SHP77 (cell line): Measurements from ENCODE around the gene SPAG7.

ENCODE experiments used
- DNase-seq, 2 experiments: peaks; one replicate each; lab custom pipeline; 2025; lab: John Stamatoyannopoulos, UW

The SPAG7 gene

DNA sequence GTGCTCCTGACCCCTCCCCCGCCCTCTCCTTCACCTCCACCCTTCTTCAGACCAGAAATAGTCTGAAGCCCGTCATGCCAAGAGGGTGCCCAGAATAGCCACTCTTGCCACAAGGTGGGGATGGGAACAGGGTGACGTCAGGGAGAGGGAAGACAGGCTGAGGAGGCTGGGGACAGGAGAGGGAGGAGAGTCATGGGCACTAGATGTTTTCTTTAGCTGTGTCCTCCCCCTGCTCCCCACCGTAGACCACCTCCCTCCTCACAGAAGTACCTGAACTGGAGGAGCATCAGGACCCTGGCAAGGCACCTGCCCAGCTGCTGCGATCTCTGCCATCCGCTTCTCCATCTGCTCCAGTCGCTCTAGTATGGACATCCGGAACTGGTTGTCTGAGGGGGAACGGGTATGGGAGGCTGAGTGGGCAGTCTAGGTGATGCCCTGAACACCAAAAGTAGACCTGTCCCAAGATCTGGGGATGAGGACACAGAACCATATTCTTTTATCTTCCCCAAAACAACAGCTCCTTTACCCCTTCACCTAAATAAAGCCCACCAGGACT is 6.6 kb upstream of the SPAG7 start:
- DNase-seq: no peak

GRCh38 chr17:4973256-4974114 is 5.9 kb upstream of the SPAG7 start:
- DNase-seq: no peak

DNA sequence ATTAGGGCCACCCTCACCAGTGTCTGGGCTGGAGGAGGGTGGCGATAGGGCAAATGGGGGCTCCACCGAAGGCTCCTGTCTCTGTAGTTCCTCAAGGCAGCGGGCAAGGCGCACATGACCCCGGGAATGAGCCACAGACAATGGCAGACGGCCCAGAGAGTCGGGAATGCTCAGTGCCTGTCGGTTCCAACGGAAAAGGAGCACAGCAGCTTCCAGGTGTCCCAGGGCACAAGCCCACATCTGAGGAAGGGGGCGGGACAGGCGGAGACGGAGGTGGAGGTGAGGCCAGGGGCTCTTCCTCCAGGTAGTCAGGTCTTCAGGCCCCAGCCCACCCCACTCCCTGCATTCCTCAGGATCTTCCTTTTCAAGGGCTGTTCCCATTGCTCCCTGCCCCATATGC is 5.1 kb upstream of the SPAG7 start:
- DNase-seq: no peak

- DNase-seq: no peak
Measured at GRCh38 chr17:4972322-4972721, 4.7 kb upstream of the SPAG7 start.

DNA sequence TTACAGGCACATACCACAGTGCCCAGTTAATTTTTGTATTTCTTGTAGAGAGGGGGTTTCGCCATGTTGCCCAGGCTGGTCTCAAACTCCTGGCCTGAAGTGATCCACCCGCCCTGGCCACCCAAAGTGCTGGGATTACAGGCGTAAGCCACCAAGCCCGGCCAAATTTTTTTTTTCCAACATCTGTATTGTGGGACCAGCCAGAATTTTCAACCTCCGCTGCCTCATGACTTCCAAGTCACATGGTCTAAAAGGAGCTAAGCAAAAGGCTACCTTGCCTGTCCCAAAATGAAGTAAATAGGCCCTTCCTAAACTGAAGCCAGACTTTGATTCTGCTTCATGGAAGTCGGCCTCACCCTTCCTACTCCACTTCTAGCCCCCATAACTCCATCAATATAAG is 4.2 kb upstream of the SPAG7 start:
- no peak for DNase-seq

DNA sequence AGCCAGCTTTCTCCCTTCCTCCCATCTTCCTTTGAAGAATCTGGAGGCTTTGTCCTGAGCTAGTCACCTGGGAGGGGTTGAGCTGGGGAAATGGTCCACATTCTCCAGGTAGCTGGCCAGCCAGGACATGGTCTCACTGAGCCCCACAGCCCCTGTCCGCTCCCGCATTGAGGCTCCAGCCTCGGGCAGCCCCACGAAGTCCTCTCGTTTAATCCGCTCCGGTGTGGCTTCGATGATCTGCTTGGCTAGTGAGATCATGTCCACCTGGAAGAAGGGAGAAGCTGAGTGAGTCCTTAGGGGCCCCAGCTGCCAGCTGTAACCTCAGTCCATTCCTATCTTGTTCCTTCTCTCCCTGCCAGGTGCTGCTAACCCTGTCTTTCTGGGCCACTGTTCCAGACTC is 2.7 kb upstream of the SPAG7 start:
- no peak for DNase-seq

DNA sequence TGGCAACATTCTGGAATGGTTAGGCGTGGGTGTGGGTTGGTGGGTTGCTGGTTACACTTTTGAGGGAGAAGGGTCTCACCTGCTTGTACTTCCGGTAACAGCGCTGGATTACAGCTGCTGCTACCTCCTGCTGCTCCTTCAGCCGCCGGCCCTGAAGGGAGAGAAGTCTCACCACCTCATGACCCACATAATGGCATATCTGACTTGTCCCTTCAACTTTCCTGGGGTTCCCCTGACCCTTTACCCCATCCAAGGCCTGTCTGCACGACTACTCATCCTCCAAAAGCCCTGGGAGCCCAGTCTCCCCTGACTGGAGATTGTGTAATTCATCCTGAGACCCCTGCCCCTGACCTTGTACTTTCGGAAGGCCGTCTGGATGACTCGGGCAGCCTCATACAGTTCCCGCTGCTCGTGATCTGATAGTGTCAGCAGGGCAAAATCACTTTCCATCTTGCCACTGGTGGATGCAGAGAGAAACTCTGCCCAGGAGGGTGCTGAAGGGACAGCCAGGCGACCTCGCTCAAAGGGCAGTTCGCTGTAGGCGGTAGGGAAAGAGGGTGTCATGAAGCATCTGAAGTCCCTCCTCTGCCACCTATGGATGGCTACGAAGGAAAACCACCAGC is 2.0 kb upstream of the SPAG7 start:
- DNase-seq: peak in 1 of 2 experiments; percentile 23

- peak in 1 of 2 experiments; percentile 35 for DNase-seq
Measured at GRCh38 chr17:4969047-4969550, 1.5 kb upstream of the SPAG7 start.

- peak in 1 of 2 experiments; percentile 35 for DNase-seq
Measured at GRCh38 chr17:4968486-4969046, 949 bp upstream of the SPAG7 start.

DNA sequence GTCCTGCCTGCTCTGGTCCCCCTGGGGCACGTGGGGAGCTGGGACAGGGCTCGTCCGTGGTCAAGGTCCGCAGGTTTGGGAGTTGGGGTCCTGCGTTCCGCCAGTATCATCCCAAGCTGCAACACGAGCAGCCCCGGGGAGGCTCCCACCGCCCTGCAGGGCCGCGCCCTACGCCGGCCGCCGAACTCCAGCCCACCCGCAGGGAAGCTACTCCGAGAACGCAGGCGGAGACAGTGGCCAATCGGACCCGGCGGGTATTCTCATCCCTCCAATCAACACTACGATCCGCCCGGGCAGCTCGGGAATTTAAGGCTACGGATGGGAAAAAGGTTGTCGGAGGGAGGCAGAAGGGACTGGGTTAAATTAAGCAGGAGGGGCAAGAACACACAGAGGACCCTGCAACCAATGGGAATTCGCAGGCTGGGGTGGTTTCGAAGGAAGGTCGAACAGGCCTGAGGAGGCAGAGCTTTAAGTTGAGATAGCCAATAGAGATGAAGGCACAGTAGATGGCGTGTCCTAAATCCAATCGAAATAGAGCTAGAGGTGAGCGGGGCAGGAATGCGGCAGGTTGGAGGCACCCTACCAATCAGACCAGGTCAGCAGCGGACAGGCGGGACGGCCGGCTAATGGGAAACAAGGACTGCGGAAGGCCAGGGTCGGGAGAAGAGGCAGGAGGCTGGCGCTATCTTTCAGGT is 626 bp downstream of the SPAG7 start:
- DNase-seq: peak; percentile 100

DNA sequence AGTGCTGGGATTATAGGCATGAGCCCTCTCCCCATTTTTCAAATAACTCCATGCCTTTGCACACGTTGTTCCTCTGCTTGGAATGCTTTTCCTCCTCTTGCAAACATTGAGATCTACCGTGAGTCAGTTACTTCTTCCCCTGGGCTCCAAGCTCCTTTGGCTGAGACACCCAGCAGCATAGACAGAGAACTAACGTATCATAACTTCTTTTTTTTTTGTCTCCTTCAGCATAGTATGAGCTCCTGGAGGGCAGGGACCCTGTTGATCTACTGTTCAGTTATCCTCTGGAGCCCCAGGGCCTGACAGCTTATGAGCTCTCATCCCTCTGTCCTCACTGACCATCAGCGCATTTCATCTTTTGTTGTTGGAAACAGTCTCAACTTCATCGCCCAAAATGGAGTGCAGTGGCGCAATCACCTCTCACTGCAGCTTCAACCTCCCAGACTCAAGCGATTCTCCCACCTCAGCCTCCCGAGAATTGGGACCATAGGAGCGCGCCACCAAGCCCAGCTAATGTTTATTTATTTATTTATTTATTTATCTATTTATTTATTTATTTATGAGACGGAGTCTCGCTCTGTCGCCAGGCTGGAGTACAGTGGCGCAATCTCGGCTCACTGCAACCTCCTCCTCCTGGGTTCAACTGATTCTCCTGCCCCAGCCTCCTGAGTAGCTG is 2.2 kb downstream of the SPAG7 start:
- no peak for DNase-seq

DNA sequence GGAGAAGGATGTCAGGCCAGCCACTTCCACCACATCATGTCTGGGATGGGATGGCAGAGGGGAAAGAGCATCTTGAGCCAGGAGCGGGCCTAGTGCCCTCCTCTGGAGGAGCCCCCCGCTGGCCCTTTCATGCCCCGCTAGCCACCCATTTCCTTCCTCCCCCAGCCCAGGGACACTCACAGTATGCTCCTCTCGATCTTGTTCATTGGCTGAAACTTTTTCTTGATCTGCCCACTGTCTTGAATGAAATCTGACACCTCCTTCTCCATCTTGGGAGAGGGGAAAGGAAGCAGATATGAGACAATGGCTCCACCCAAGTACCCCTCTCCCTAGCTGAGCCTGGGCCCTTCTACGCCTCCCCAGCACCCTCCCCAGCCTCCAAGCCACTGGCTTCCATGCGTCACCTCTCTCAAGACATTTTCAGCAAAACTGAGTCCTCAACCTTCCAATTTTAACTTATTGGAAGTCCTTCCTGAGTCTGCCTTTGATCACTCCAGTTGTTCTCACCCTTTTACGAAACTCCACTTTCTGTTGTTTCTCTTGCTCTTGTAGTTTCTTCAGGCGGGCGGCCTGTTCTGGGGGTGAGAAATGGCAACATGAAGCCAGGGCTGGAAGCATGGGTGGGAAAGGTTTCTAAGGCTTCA is 7.2 kb downstream of the SPAG7 start:
- no peak for DNase-seq

DNA sequence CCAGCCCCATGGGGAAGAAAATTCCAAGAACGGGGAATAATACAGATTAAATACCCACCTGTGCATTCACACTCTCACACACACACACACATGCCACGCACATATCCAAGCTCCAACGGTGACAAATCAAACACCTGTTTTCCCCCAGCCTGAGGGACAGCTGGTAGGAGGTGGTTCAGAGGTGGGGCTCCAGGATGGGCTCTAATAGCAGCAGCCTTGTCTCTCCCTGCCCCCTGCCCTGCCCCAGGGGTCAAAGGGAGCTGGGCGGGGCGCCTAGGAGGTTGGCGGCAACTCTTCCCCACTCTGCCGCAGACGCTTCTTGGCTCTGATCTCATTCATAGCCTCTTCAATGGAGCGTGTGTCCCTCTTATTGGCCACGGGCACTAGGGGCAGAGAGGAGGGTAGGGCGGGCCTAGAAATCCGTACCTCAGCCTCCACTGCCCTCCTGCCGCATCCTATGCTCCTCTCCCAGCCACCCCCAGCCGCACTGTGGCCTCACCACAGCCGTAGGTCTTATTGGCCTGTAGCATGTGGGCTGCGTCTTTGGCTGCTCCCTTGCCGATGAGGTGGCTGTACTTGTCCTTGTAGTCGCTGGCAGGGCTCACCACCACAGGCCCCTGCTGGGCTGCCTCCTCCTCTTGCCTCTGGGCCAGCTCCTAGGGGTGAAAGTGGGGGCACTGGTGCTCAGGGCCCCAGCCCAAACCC is 8.2 kb downstream of the SPAG7 start:
- no peak for DNase-seq

DNA sequence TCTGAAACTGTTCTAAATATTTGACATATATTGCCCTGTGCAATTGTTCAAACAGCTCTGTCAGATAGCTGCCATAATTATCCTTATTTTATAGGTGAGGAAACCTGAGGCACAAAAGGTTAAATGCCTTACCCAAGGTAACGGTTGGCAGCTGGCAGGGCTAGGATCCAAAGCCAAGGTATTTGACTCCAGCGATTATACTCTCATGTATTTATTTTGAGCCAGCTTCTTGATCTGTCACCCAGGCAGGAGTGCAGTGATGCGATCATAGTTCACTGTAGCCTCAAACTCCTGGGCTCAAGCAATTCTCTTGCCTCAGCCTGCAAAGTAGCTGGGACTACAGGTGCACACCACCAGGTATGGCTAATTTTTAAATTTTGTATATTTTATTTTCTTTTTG is 9.5 kb downstream of the SPAG7 start:
- no peak for DNase-seq

DNA sequence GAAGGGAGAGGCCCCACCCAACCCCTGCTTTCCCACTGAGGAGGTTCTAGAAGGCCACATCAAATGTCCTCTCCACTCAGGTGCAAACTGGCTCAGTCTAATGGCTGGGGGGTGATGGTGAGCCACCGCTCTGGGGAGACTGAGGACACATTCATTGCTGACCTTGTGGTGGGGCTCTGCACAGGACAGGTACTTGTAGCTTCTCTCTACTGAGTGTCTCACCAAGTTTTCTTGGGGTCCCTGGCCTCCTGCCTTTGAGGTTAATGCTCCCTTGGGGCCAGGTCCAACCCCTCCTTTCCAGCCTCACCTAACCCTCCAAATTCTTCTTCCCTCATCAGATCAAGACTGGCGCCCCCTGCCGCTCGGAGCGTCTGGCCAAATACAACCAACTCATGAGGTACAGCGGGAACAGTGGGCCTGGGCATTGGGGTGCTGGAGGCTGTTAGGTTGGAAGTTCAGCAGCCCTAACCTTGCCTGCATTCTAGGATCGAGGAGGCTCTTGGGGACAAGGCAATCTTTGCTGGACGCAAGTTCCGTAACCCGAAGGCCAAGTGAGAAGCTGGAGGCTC is 11.0 kb downstream of the SPAG7 start:
- DNase-seq: peak in 1 of 2 experiments; percentile 16

DNA sequence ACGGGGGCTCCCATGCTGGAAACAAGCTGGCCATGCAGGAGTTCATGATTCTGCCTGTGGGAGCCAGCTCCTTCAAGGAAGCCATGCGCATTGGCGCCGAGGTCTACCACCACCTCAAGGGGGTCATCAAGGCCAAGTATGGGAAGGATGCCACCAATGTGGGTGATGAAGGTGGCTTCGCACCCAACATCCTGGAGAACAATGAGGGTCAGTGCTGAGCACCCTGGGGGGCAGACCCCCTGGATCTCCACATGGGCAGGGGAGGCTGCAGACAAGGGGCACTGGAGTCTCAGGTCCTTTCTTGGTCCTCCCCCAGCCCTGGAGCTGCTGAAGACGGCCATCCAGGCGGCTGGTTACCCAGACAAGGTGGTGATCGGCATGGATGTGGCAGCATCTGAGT is 12.5 kb downstream of the SPAG7 start:
- no peak for DNase-seq

GRCh38 chr17:4953451-4953961 is 14.1 kb downstream of the SPAG7 start:
- DNase-seq: no peak

DNA sequence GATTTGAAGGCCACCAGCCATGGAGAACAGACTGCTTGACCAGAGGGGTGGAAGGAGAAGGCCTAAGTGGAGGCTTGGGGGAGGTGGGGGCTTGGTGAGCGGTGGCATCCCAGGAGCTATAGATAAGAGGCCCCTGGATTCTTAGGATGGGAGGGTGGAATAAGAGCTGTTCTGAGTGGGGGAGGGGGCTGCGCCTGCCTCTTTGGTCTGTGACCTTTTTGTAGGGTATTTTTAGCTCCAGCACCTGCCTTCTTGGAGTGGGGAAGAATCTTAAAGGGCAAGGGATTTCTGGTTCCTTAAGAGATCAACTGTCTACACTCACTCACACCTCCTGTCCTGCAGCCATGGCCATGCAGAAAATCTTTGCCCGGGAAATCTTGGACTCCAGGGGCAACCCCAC is 16.1 kb downstream of the SPAG7 start:
- peak in 1 of 2 experiments; percentile 15 for DNase-seq

GRCh38 chr17:4950746-4951204 is 16.8 kb downstream of the SPAG7 start, which contains the start of gene ENO3:
Gene ENO3, plus strand, starts transcription at chr17:4951119. Its CDS starts 711 bp downstream, at chr17:4951830.
- peak; percentile 75 to 85 for DNase-seq
